Activated T-cell treated with anti-CD3 and anti-CD28 coated beads, Interleukin-2, amount 50 U/mL, for 4 hours (primary cell): ENCODE results near the gene ATP2A2. TPM values are rescaled to one million over a fixed set of nuclear protein-coding genes. Genes with fewer than 3 reads are reported as not detected.

Experiments
- ATAC-seq, 2 donors: fragments of 200-7000 bp; cut with Tn5 transposase; one replicate each; pipeline ENCODE4 v1.10.0; 2021
- DNase-seq: peaks from one replicate; pipeline ENCODE4 v3.0.0-alpha.2; 2020
- H3K27me3 Mint-ChIP-seq: one replicate; pipeline ENCODE4 v1.8.0; 2021; ENCODE audit warnings: low read depth, mixed read lengths
- H3K36me3 Mint-ChIP-seq: one replicate; pipeline ENCODE4 v1.8.0; 2022; ENCODE audit warnings: mixed read lengths; ENCODE audit not compliant: insufficient read depth
- H3K4me1 Mint-ChIP-seq: one replicate; pipeline ENCODE4 v1.8.0; 2021; ENCODE audit warnings: low read depth, mixed read lengths
- H3K4me3 Mint-ChIP-seq: one replicate; pipeline ENCODE4 v1.8.0; 2021; ENCODE audit warnings: mild to moderate bottlenecking, moderate library complexity, mixed read lengths
- H3K9me3 Mint-ChIP-seq: one replicate; pipeline ENCODE4 v1.8.0; 2021; ENCODE audit warnings: mixed read lengths
- total RNA-seq, 3 donors: library from RNA; stranded (reverse); gene quantifications; one replicate each; pipeline ENCODE4 v1.2.1, GENCODE V29; 2021

ATP2A2 gene
- total RNA-seq, 3 donors from 2014 or later = 240 to 245 (median 241) TPM

GRCh38 chr12:110277530-110278254 is 3.4 kb upstream of the ATP2A2 start:
- Mint-ChIP-seq H3K4me3 (no peak overlapping the region), H3K27me3 (no peaks in the 10 kb centered on the region), H3K9me3 (no peaks in the 10 kb centered on the region), H3K36me3 (peaks cover 3% of the 10 kb centered on the region), H3K4me1 (peaks cover 12% of the 10 kb centered on the region)
- ATAC-seq (no peak), DNase-seq (no peak)

- Mint-ChIP-seq H3K27me3 (no peaks in the 10 kb centered on the region), H3K36me3 (peaks cover 8% of the 10 kb centered on the region), H3K9me3 (no peaks in the 10 kb centered on the region), H3K4me1 (peaks cover 17% of the 10 kb centered on the region), H3K4me3 (no peak overlapping the region)
- DNase-seq (no peak), ATAC-seq (no peak)
These were observed 2.9 kb upstream of the ATP2A2 start for GRCh38 chr12:110278255-110278536.

- no peak for DNase-seq
- Mint-ChIP-seq H3K36me3 (peaks cover 21% of the 10 kb centered on the region), H3K4me3 (peak overlapping the region; percentile 84), H3K9me3 (no peaks in the 10 kb centered on the region), H3K27me3 (no peaks in the 10 kb centered on the region), H3K4me1 (peaks cover 33% of the 10 kb centered on the region)
- ATAC-seq = no peak
These were observed 1.3 kb upstream of the ATP2A2 start for GRCh38 chr12:110279566-110280375.

- H3K4me1 Mint-ChIP-seq = peaks cover 39% of the 10 kb centered on the region
- DNase-seq (peak; percentile 55), ATAC-seq (peak; percentile 15 to 17)
- H3K36me3 Mint-ChIP-seq = peaks cover 24% of the 10 kb centered on the region
- H3K4me3 Mint-ChIP-seq = peak overlapping the region; percentile 84
- H3K27me3 Mint-ChIP-seq = no peaks in the 10 kb centered on the region
- no peaks in the 10 kb centered on the region for H3K9me3 Mint-ChIP-seq
These were observed 662 bp upstream of the ATP2A2 start for GRCh38 chr12:110280392-110280778.

GRCh38 chr12:110281549-110282299 is 677 bp downstream of the ATP2A2 start:
- Mint-ChIP-seq H3K9me3 (no peaks in the 10 kb centered on the region), H3K27me3 (no peaks in the 10 kb centered on the region), H3K36me3 (peaks cover 31% of the 10 kb centered on the region), H3K4me1 (peaks cover 52% of the 10 kb centered on the region), H3K4me3 (peak overlapping the region; percentile 94)
- ATAC-seq (peak; percentile 38 to 43), DNase-seq (peak; percentile 26)

- Mint-ChIP-seq H3K4me3 (peak overlapping the region; percentile 94), H3K36me3 (peaks cover 31% of the 10 kb centered on the region), H3K4me1 (peaks cover 57% of the 10 kb centered on the region), H3K27me3 (no peaks in the 10 kb centered on the region), H3K9me3 (no peaks in the 10 kb centered on the region)
- DNase-seq (no peak), ATAC-seq (peak; percentile 5 to 7)
These were observed 1.3 kb downstream of the ATP2A2 start for GRCh38 chr12:110282300-110282860.

GRCh38 chr12:110282956-110283817 is 2.1 kb downstream of the ATP2A2 start:
- Mint-ChIP-seq H3K9me3 (no peaks in the 10 kb centered on the region), H3K4me3 (peak overlapping the region; percentile 94), H3K36me3 (peaks cover 31% of the 10 kb centered on the region), H3K4me1 (peaks cover 61% of the 10 kb centered on the region), H3K27me3 (no peaks in the 10 kb centered on the region)
- ATAC-seq (no peak), DNase-seq (no peak)

GRCh38 chr12:110284597-110284996 is 3.5 kb downstream of the ATP2A2 start:
- DNase-seq (no peak), ATAC-seq (no peak)
- peak overlapping the region; percentile 94 for H3K4me3 Mint-ChIP-seq
- H3K36me3 Mint-ChIP-seq = peaks cover 34% of the 10 kb centered on the region
- H3K27me3 Mint-ChIP-seq = no peaks in the 10 kb centered on the region
- H3K9me3 Mint-ChIP-seq = no peaks in the 10 kb centered on the region
- peaks cover 71% of the 10 kb centered on the region for H3K4me1 Mint-ChIP-seq

GRCh38 chr12:110286623-110287022 is 5.6 kb downstream of the ATP2A2 start:
- H3K4me1 Mint-ChIP-seq = peaks cover 74% of the 10 kb centered on the region
- H3K27me3 Mint-ChIP-seq = no peaks in the 10 kb centered on the region
- H3K4me3 Mint-ChIP-seq = peak overlapping the region; percentile 94
- ATAC-seq = peak; percentile 24 to 28
- peaks cover 40% of the 10 kb centered on the region for H3K36me3 Mint-ChIP-seq
- no peak for DNase-seq
- no peaks in the 10 kb centered on the region for H3K9me3 Mint-ChIP-seq

- no peaks in the 10 kb centered on the region for H3K27me3 Mint-ChIP-seq
- DNase-seq (no peak), ATAC-seq (no peak)
- H3K4me1 Mint-ChIP-seq = peaks cover 67% of the 10 kb centered on the region
- no peaks in the 10 kb centered on the region for H3K9me3 Mint-ChIP-seq
- H3K4me3 Mint-ChIP-seq = no peak overlapping the region
- H3K36me3 Mint-ChIP-seq = peaks cover 43% of the 10 kb centered on the region
These were observed 6.9 kb downstream of the ATP2A2 start for GRCh38 chr12:110287986-110288385.

GRCh38 chr12:110289044-110289710 is 8.1 kb downstream of the ATP2A2 start:
- Mint-ChIP-seq H3K4me1 (peaks cover 55% of the 10 kb centered on the region), H3K36me3 (peaks cover 37% of the 10 kb centered on the region)
- peak in 1 of 2 donors; percentile 24 for ATAC-seq

GRCh38 chr12:110289711-110290078 is 8.6 kb downstream of the ATP2A2 start:
- no peaks in the 10 kb centered on the region for H3K9me3 Mint-ChIP-seq
- H3K36me3 Mint-ChIP-seq = peaks cover 34% of the 10 kb centered on the region
- peaks cover 50% of the 10 kb centered on the region for H3K4me1 Mint-ChIP-seq
- DNase-seq (no peak), ATAC-seq (no peak)
- no peak overlapping the region for H3K4me3 Mint-ChIP-seq
- no peaks in the 10 kb centered on the region for H3K27me3 Mint-ChIP-seq

More at GRCh38 chr12:110289044-110289710, 8.1 kb downstream of the ATP2A2 start:
- Mint-ChIP-seq H3K27me3 (no peaks in the 10 kb centered on the region), H3K4me3 (no peak overlapping the region), H3K9me3 (no peaks in the 10 kb centered on the region)
- no peak for DNase-seq
